C4-2B (cell line): ENCODE measurements around the gene TRIM47.

ENCODE experiments used
- H3K27ac ChIP-seq: fragments of 450-650 bp; 2 replicates; pipeline ENCODE4 v1.5.1; 2017
- CTCF ChIP-seq: fragments of 450-650 bp; conservative IDR thresholded peaks from 2 replicates; pipeline ENCODE4 v1.5.1; 2017; ENCODE audit warnings: mild to moderate bottlenecking
- ZFX ChIP-seq: fragments of 450-650 bp; IDR thresholded peaks from 2 replicates; pipeline ENCODE4 v1.6.1; 2017

The TRIM47 gene

GRCh38 chr17:75838410-75838809, 40.0 kb downstream of the TRIM47 start:
- no peak overlapping the region for H3K27ac ChIP-seq

GRCh38 chr17:75837899-75838298, 40.5 kb downstream of the TRIM47 start:
- no peak overlapping the region for H3K27ac ChIP-seq
- no peak for TF ChIP-seq CTCF
- TF ChIP-seq ZFX = no peak

More at GRCh38 chr17:75838410-75838809, 40.0 kb downstream of the TRIM47 start:
- TF ChIP-seq ZFX (no peak), CTCF (no peak)

- H3K27ac ChIP-seq = no peak overlapping the region
These were observed 41.8 kb downstream of the TRIM47 start for GRCh38 chr17:75836605-75837004.

GRCh38 chr17:75835654-75835987, 42.8 kb downstream of the TRIM47 start:
- TF ChIP-seq ZFX (no peak), CTCF (no peak)
- H3K27ac ChIP-seq = no peak overlapping the region

More at GRCh38 chr17:75836605-75837004, 41.8 kb downstream of the TRIM47 start:
- TF ChIP-seq CTCF = no peak
- no peak for TF ChIP-seq ZFX

- TF ChIP-seq CTCF = no peak
- no peak for TF ChIP-seq ZFX
These were observed 43.3 kb downstream of the TRIM47 start for GRCh38 chr17:75834928-75835653.

GRCh38 chr17:75834279-75834920, 44.0 kb downstream of the TRIM47 start:
- TF ChIP-seq ZFX (no peak), CTCF (no peak)
- H3K27ac ChIP-seq = no peak overlapping the region

More at GRCh38 chr17:75834928-75835653, 43.3 kb downstream of the TRIM47 start:
- no peak overlapping the region for H3K27ac ChIP-seq

GRCh38 chr17:75832652-75833400, 45.6 kb downstream of the TRIM47 start:
- TF ChIP-seq ZFX = no peak
- TF ChIP-seq CTCF = no peak
- no peak overlapping the region for H3K27ac ChIP-seq
